HEK293T (cell line): ENCODE measurements around the gene APLP2.
A peak's percentile ranks its signal among the peaks of the same experiment; 100 is the strongest.

Experiments used
- CTCF ChIA-PET: fragments of 350-600 bp; formaldehyde crosslinking; extraction: SDS; loops from one replicate; lab custom pipeline; 2021; ENCODE audit warnings: antibody characterized with exemption, inconsistent platforms; lab: Yijun Ruan, JAX
- POLR2A ChIA-PET: fragments of 350-600 bp; formaldehyde crosslinking; extraction: SDS; loops from one replicate; lab custom pipeline; 2020; ENCODE audit warnings: antibody characterized with exemption, inconsistent platforms; lab: Yijun Ruan, JAX
- DNase-seq: peaks from one replicate; pipeline ENCODE4 v3.0.0; 2012; ENCODE audit warnings: mixed read lengths; ENCODE audit errors: extremely low spot score
- ARNT ChIP-seq: fragments of 450-650 bp; IDR thresholded peaks from 2 replicates; pipeline ENCODE4 v1.6.1; 2017; ENCODE audit warnings: mild to moderate bottlenecking
- BHLHE40 ChIP-seq: fragments of 450-650 bp; IDR thresholded peaks from 2 replicates; pipeline ENCODE4 v1.6.1; 2016; ENCODE audit warnings: mild to moderate bottlenecking, moderate library complexity, borderline replicate concordance
- CTBP1 ChIP-seq: fragments of 450-650 bp; IDR thresholded peaks from 2 replicates; pipeline ENCODE4 v1.6.1; 2016; ENCODE audit warnings: borderline replicate concordance
- ELF4 ChIP-seq: fragments of 450-650 bp; IDR thresholded peaks from 2 replicates; pipeline ENCODE4 v1.6.1; 2017; ENCODE audit warnings: antibody characterized with exemption
- FOXA1 ChIP-seq: fragments of 450-650 bp; IDR thresholded peaks from 2 replicates; pipeline ENCODE4 v1.6.1; 2016; ENCODE audit warnings: mild to moderate bottlenecking
- FOXK2 ChIP-seq: fragments of 450-650 bp; IDR thresholded peaks from 2 replicates; pipeline ENCODE4 v1.6.1; 2016; ENCODE audit warnings: mild to moderate bottlenecking
- FOXM1 ChIP-seq: fragments of 450-650 bp; IDR thresholded peaks from 2 replicates; pipeline ENCODE4 v1.6.1; 2017; ENCODE audit warnings: mild to moderate bottlenecking, borderline replicate concordance
- HDGF ChIP-seq: fragments of 450-650 bp; IDR thresholded peaks from 2 replicates; pipeline ENCODE4 v1.6.1; 2017; ENCODE audit warnings: antibody characterized with exemption, borderline replicate concordance
- L3MBTL2 ChIP-seq: fragments of 450-650 bp; conservative IDR thresholded peaks from 2 replicates; pipeline ENCODE4 v1.6.1; 2016; ENCODE audit warnings: mild to moderate bottlenecking
- LEF1 ChIP-seq: fragments of 450-650 bp; IDR thresholded peaks from 2 replicates; pipeline ENCODE4 v1.6.1; 2017; ENCODE audit warnings: mild to moderate bottlenecking, borderline replicate concordance
- NFRKB ChIP-seq: fragments of 450-650 bp; IDR thresholded peaks from 2 replicates; pipeline ENCODE4 v1.6.1; 2016; ENCODE audit warnings: mild to moderate bottlenecking, moderate library complexity
- SP1 ChIP-seq: fragments of 450-650 bp; IDR thresholded peaks from 2 replicates; pipeline ENCODE4 v1.6.1; 2017
- SUZ12 ChIP-seq: fragments of 450-650 bp; IDR thresholded peaks from 2 replicates; pipeline ENCODE4 v1.6.1; 2016; ENCODE audit warnings: mild to moderate bottlenecking
- TARDBP ChIP-seq: fragments of 450-650 bp; IDR thresholded peaks from 2 replicates; pipeline ENCODE4 v1.6.1; 2016
- ZNF384 ChIP-seq: fragments of 450-650 bp; IDR thresholded peaks from 2 replicates; pipeline ENCODE4 v1.6.1; 2016
- TF ChIP-seq, protein P1 (sequence below): fragments of 450-650 bp; IDR thresholded peaks from 2 replicates; pipeline ENCODE4 v1.6.1; 2016

Gene APLP2

DNA sequence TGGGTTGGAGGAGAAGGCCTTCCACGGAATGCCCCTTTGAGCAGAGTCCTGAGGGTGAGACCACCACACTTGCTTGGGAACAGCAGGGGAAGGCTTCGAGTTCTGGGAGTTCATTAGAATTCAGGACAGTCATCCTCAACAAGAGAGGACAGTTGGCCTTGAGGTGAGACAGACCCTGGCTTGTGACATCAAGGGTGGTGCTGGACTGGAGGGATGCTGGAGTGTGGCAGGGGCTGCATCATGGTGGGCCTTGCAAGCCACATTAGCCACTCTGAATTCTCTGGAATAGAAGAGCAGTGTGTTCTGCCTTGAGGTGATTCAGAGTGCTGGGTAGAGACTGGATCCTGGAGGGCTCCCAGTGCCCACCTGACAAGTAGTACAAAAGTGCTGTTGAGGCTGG lies 26.3 kb downstream of the APLP2 start:
- no peak for DNase-seq
- ChIA-PET POLR2A (no interaction called here), CTCF (no interaction called here)
- TF ChIP-seq SP1 = no peak
- no peak for TF ChIP-seq BHLHE40
- TF ChIP-seq LEF1 = no peak
- TF ChIP-seq, protein P1, sequence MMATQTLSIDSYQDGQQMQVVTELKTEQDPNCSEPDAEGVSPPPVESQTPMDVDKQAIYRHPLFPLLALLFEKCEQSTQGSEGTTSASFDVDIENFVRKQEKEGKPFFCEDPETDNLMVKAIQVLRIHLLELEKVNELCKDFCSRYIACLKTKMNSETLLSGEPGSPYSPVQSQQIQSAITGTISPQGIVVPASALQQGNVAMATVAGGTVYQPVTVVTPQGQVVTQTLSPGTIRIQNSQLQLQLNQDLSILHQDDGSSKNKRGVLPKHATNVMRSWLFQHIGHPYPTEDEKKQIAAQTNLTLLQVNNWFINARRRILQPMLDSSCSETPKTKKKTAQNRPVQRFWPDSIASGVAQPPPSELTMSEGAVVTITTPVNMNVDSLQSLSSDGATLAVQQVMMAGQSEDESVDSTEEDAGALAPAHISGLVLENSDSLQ = no peak
- no peak for TF ChIP-seq ELF4
- no peak for TF ChIP-seq NFRKB
- no peak for TF ChIP-seq ZNF384
- TF ChIP-seq L3MBTL2 = no peak
- TF ChIP-seq CTBP1 = no peak
- no peak for TF ChIP-seq FOXA1
- TF ChIP-seq HDGF = no peak
- no peak for TF ChIP-seq SUZ12
- no peak for TF ChIP-seq FOXM1
- TF ChIP-seq ARNT = no peak
- no peak for TF ChIP-seq TARDBP
- no peak for TF ChIP-seq FOXK2

DNA sequence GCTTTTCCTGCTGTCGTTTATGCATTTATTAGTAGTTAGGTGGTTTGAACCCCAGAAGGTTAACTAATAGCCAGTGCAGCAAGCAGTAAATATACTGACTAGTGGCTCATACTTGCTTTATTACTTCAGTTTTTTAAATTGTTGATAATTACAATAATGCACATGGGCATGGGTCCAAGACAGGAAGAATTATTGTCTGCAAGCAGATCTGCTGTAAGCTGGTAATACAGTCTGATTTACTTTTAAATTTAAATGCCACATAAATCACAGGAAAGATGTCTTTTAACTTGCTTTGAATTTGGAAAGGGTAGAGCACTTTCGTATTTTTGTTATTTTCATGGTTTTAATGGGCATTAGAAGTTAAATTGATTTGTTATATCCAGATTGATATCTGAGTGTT lies 27.1 kb downstream of the APLP2 start:
- CTCF ChIA-PET = no interaction called here
- POLR2A ChIA-PET = no interaction called here
- DNase-seq = no peak
- no peak for TF ChIP-seq ELF4
- TF ChIP-seq, protein P1 = peak; percentile 42

DNA sequence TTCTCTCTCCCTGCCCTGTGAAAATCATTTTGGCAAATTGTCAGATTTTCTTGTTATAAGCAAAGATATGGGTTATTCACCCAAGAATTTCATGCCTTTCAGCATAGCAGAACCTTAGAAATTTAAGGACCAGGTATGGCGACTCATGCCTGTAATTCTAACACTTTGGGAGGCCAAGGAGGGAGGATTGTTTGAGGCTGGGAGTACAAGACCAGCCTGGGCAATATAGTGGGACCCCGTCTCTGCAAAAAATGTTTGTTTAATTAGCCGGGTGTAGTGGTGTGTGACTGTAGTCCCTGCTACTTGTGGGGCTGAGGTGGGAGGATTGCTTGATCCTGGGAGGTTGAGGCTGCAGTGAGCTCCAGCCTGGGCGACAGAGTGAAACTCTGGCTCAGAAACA lies 27.6 kb downstream of the APLP2 start:
- ChIA-PET CTCF (interaction anchor here (0.6 kb wide), 1 partner anchor 8 kb away, joined by 3 read pairs; no protein-coding TSS in a partner anchor), POLR2A (no interaction called here)
- no peak for DNase-seq
- TF ChIP-seq LEF1 (no peak), CTBP1 (no peak), ZNF384 (no peak), ARNT (no peak), FOXA1 (no peak), BHLHE40 (no peak), FOXM1 (no peak)

DNA sequence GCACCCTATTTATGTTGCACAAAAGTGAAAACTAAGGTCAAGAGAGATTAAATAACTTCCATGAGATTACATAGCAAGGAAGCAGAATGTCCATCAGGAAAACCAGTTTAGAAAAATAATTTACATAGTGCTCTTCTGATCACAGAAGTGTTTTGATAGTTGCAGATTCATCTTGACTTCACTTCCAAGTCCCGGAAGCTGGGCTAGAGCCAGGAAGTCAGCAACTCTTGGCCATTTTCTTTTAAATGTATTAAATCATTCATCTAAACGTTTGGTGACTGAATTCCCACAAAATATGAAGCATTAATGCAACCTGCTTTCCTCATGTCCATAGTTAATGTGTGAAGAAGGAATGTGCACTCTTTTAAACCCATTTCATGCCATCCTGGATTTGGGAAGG lies 29.7 kb downstream of the APLP2 start:
- POLR2A ChIA-PET = no interaction called here
- DNase-seq = no peak
- CTCF ChIA-PET = no interaction called here
- no peak for TF ChIP-seq SP1
- no peak for TF ChIP-seq L3MBTL2
- no peak for TF ChIP-seq FOXM1
- TF ChIP-seq, protein P1 = no peak
- TF ChIP-seq TARDBP = no peak
- TF ChIP-seq BHLHE40 = no peak
- TF ChIP-seq LEF1 = no peak
- TF ChIP-seq ZNF384 = no peak
- no peak for TF ChIP-seq SUZ12
- no peak for TF ChIP-seq ELF4
- TF ChIP-seq FOXK2 = no peak
- no peak for TF ChIP-seq NFRKB
- TF ChIP-seq ARNT = no peak
- TF ChIP-seq CTBP1 = no peak

DNA sequence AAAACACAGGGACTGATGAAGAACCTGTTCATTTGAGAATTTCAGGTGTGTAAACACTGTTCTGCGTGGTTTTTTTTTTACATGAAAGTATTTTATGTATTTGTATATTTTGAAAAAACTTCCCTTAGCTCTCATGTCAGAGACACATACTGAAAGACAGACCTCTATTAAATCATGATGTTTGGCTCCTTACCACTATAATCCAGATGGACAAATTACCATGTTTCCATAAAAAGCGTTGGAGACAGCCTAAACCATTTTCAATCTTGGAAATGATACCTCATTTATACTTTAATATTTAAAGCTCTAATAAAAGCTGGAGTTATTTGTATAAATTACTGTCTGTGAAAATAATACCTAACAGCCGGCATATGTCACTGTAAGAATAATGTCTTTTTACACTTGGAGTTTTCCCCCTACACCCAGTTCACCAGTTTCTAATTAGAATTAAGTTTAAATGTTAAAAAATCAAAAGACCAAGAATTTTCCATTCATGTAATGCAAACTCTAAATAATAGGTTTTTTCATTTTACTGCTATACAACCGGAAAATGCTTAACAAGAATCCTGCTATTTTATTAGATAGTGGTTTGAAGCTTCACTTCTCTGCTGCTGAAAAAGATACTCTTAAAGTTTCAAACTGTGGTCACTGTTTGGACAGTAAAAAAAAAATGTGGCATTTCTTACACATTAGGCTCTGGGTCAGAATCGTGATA lies 30.8 kb downstream of the APLP2 start:
- ChIA-PET POLR2A (no interaction called here), CTCF (no interaction called here)
- TF ChIP-seq HDGF (no peak), L3MBTL2 (no peak), ZNF384 (no peak), NFRKB (no peak), CTBP1 (no peak), FOXA1 (no peak), ARNT (no peak), TARDBP (no peak), LEF1 (no peak), BHLHE40 (no peak), ELF4 (no peak), FOXK2 (no peak), SP1 (no peak), SUZ12 (no peak), FOXM1 (no peak)
- TF ChIP-seq, protein P1 = no peak
- no peak for DNase-seq

DNA sequence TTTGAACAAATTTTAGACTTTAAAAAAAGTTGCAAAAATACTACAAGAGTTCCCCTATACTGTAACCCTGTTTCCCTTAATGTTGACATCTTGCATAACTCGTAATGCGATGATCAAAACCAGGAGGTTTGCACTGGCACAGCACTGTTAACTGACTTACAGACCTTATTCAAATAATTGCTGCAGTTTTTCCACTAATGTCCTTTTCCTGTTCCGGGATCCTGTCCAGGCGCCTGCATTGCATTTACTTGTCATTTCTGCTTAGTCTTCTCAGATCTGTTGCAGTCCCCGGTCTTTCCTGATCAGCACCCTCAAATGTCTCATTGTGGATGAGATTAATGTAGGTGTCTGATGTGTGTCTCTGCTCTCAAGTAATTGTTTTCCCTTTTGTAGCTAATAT lies 32.0 kb downstream of the APLP2 start:
- ChIA-PET CTCF (interaction anchor here (0.6 kb wide), 2 partner anchors 47 to 100 kb away, joined by 3 to 6 read pairs; no protein-coding TSS in a partner anchor), POLR2A (no interaction called here)
- TF ChIP-seq SP1 (no peak), FOXA1 (no peak), TARDBP (no peak)
- DNase-seq = no peak
